ENCODE data around the gene PTGDS.
"Not testable (repeated sequence)": the region's sequence is repeated elsewhere in the genome, so short reads cannot be mapped to it uniquely, and the experiment has no call there.

PTGDS gene

GRCh38 chr9:137004285-137004684 lies 27.0 kb downstream of the PTGDS start:
- not testable (repeated sequence) for ATAC-seq

- ATAC-seq: no peak
- TF ChIP-seq OSR1 (CRISPR knock-in tag; IDR thresholded peaks at IDR 0.05) (no peak), TCF4 (CRISPR knock-in tag; IDR thresholded peaks at IDR 0.05; ENCODE audit: borderline replicate concordance) (no peak), ZNF565 (CRISPR knock-in tag; conservative IDR thresholded peaks at IDR 0.05; ENCODE audit: low read depth) (no peak), SNAI2 (CRISPR knock-in tag; IDR thresholded peaks at IDR 0.05) (no peak), RARB (CRISPR knock-in tag; IDR thresholded peaks at IDR 0.05) (no peak), CREB5 (CRISPR knock-in tag; IDR thresholded peaks at IDR 0.05; ENCODE audit: low read depth) (no peak), PPARA (CRISPR knock-in tag; IDR thresholded peaks at IDR 0.05; ENCODE audit: borderline replicate concordance) (no peak), TOX (CRISPR knock-in tag; IDR thresholded peaks at IDR 0.05; ENCODE audit: borderline replicate concordance) (no peak), GLIS3 (CRISPR knock-in tag; IDR thresholded peaks at IDR 0.05) (no peak)
Measured at GRCh38 chr9:137006116-137007003, 29.1 kb downstream of the PTGDS start.

GRCh38 chr9:137007108-137007815 lies 30.0 kb downstream of the PTGDS start:
- ATAC-seq: no peak
- TF ChIP-seq RARB (CRISPR knock-in tag; IDR thresholded peaks at IDR 0.05) (no peak), ZFP3 (CRISPR knock-in tag; IDR thresholded peaks at IDR 0.05) (no peak), CSDC2 (CRISPR knock-in tag; IDR thresholded peaks at IDR 0.05) (no peak)

- TF ChIP-seq TSHZ2 (CRISPR knock-in tag; IDR thresholded peaks at IDR 0.05) (no peak), SNAI2 (CRISPR knock-in tag; IDR thresholded peaks at IDR 0.05) (no peak), ESRRG (CRISPR knock-in tag; IDR thresholded peaks at IDR 0.05) (no peak), TCF4 (CRISPR knock-in tag; IDR thresholded peaks at IDR 0.05; ENCODE audit: borderline replicate concordance) (no peak), ZNF8 (CRISPR knock-in tag; IDR thresholded peaks at IDR 0.05) (no peak), ZNF70 (CRISPR knock-in tag; IDR thresholded peaks at IDR 0.05) (no peak), CSRNP3 (CRISPR knock-in tag; IDR thresholded peaks at IDR 0.05) (no peak), OSR1 (CRISPR knock-in tag; IDR thresholded peaks at IDR 0.05) (no peak), BACH2 (CRISPR knock-in tag; IDR thresholded peaks at IDR 0.05; ENCODE audit: borderline replicate concordance) (no peak), GLIS3 (CRISPR knock-in tag; IDR thresholded peaks at IDR 0.05) (no peak), POU6F1 (CRISPR knock-in tag; IDR thresholded peaks at IDR 0.05; ENCODE audit: borderline replicate concordance, low read depth) (no peak), ZC3H10 (CRISPR knock-in tag; IDR thresholded peaks at IDR 0.05) (no peak), TOX (CRISPR knock-in tag; IDR thresholded peaks at IDR 0.05; ENCODE audit: borderline replicate concordance) (no peak), ZFP30 (CRISPR knock-in tag; IDR thresholded peaks at IDR 0.05) (no peak), ZFP3 (CRISPR knock-in tag; IDR thresholded peaks at IDR 0.05) (no peak), CSDC2 (CRISPR knock-in tag; IDR thresholded peaks at IDR 0.05) (no peak)
Measured at GRCh38 chr9:137007816-137008270, 30.5 kb downstream of the PTGDS start.

More at GRCh38 chr9:137007816-137008270, 30.5 kb downstream of the PTGDS start:
- no peak; the same call in 2 of the 3 replicates for ATAC-seq

Data from SK-N-SH treated with all-trans-retinoic acid at 6 μM for 48 hours (cell line).